ENCODE results near the gene ZKSCAN4.

DNA sequence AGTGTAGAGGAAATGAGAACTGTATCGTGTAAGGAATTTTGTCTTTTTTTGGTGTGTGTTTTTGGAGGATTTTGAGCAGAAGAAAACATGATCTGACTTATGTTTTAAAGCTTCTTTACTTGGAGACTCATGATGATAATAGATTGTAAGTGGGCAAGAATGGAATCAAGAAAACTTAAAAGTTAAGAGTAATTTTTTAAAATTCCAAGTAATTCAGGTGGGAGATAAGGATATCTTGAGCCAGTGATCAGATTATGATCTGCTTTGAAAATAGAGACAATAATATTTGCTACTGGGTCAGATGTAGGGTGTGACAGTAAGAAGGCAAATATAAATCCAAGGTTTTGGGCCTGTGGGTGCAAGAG is 15.6 kb upstream of the ZKSCAN4 start:
- TF ChIP-seq EZH2 (IDR thresholded peaks at IDR 0.05; ENCODE audit: borderline replicate concordance, insufficient read depth, low read length, poor library complexity, severe bottlenecking) (no peak), SMC3 (conservative IDR thresholded peaks at IDR 0.05; ENCODE audit: poor library complexity) (no peak)
